GM18526 (cell line): ENCODE data around the gene CLASP1.

ENCODE experiments used
- POLR2A ChIP-seq: IDR thresholded peaks from 3 replicates; pipeline ENCODE4 v1.6.1; 2011; ENCODE audit not compliant: insufficient read length; ENCODE audit errors: extremely low read depth

CLASP1 gene

DNA sequence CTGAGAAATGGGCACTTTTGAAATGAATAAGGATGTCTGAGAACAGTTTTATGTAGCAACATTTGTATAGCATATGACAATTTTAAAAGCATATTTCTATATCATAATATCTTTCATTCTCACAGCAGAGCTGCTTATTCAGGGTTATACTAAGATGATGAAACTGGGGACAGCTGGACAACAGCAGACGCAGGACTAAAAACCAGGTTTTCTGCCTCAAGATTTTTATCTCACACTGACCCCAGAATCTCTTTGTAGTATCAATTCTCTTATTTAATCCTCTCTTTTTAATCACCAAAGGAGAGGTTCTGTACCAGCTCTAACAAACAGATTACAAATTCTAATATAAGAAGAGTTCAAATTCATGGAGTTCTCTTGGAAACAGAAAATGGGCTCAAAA lies 290.1 kb downstream of the CLASP1 start:
- no peak for TF ChIP-seq POLR2A

GRCh38 chr2:121358291-121358690 lies 291.0 kb downstream of the CLASP1 start:
- TF ChIP-seq POLR2A: no peak

GRCh38 chr2:121356058-121356640 lies 293.1 kb downstream of the CLASP1 start:
- TF ChIP-seq POLR2A: no peak

GRCh38 chr2:121355488-121355887 lies 293.8 kb downstream of the CLASP1 start:
- no peak for TF ChIP-seq POLR2A

GRCh38 chr2:121351521-121352318 lies 297.5 kb downstream of the CLASP1 start:
- no peak for TF ChIP-seq POLR2A

GRCh38 chr2:121350890-121351289 lies 298.4 kb downstream of the CLASP1 start:
- no peak for TF ChIP-seq POLR2A

DNA sequence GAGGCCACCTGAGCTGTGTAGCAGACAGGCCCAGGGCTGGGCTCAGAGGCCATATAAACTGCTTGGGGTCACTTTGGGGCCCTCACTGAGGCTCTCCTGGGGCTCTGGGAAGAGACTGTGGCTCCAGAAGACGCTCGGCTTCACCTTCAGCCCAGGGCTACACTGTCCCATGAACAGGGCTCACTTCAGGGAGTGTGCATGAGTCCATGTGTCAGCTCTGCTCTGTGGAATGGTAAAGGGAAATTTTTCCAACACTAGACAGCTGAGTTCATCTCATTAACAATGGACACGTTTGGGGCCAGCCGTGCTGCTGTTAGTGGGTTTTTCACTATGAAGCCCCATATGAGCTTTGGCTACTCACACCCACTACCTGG lies 298.9 kb downstream of the CLASP1 start:
- TF ChIP-seq POLR2A: no peak

DNA sequence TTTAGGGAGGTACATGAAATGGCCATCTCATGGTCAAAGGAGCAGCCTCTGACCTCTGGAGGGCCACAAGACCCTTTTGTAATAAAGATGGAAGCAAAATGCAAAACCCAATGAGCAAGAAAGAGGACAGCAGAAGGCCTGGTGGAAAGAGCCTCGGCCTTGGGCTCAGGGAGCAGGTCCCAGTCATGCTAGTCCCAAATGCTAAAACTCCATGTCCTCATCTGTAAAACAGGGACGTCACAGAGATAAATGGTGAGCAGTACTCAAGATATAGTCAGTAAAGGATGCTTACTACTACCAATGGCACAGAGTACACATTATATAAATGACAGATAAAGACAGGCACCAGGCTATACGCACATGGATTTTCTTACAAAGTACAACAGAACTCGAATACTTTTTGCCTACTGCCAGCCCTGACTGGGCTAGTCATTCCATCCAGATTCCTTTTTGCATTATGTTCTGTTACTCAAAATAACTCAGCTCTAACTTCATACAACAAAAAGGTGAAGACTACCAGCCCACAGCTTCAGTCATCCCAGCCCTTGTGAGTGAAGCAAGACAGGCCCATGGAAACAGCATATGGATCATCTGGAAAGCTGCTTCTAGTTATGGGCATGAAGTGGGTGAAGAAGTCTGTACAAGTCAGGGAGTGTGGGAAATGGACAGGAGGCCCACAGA lies 299.4 kb downstream of the CLASP1 start:
- TF ChIP-seq POLR2A: no peak

DNA sequence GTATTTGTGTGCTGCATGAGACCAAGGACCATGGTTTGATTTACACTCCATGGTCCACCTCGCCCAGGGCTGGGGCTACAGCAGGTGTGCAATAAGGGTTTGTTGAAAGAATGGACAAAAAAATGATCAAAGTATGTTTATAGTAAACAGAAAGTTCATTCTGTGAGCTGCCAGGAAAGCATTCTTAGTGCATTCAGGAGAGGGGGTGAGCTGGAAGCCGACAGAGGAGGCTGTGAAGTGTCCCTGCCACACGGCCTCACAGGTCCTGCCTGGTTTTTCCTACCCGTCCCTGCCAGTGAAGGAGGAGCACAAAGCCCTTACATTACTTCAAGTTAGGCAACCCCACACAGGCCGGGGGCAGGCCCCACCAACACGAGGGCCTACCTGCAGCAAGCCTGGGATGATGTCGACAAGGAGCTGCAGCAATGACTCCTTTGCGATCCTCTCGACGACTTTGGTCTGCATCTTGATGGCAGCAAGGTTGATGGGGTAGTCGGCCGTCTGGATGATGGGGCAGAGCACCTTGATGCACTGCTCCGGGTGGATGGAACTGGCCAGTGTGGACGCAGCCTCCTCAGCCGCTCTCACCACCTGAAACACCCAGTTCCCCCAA lies 301.0 kb downstream of the CLASP1 start:
- TF ChIP-seq POLR2A: no peak

GRCh38 chr2:121346859-121347258 lies 302.4 kb downstream of the CLASP1 start:
- TF ChIP-seq POLR2A: no peak

DNA sequence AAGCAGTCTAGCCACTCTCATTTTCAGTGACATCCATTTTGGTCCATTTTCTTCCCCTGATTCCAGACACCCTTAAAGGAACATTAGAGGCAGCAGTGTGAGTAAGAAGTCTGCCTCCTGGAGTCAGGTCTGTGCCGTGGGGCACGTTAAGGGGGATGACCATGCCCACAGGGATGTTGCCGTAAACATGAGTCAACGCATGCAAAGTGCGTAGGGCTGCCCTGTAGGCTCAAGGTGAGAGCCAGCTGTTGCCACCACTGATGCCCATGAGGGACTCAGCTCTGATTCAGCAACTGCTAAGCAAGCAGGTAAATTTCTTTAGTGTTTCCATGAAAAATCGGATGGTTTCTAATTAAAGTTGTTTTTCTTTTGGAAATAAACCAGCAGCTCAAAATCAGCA lies 302.9 kb downstream of the CLASP1 start:
- TF ChIP-seq POLR2A: no peak

DNA sequence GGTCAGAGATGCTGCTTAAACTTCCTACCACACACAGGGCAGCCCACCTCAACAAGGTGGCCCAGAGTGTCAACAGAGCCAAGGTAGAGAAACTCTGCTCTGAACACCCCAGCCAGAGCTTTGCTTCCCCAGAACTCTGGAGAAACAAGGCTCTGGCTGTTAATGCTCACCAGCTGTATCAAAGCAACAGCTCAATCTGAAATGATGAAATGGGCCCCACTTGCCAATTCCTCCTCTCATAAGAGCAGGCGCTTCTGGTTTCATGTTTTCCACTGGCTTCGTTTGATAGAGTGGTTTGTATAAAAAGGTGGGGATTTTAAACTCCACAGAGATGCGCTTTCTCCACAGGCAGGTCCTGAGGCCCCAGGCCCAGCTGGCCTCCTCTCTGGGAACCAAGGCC lies 303.4 kb downstream of the CLASP1 start:
- no peak for TF ChIP-seq POLR2A

- TF ChIP-seq POLR2A: no peak
Observed at GRCh38 chr2:121345101-121345500, 304.2 kb downstream of the CLASP1 start.

DNA sequence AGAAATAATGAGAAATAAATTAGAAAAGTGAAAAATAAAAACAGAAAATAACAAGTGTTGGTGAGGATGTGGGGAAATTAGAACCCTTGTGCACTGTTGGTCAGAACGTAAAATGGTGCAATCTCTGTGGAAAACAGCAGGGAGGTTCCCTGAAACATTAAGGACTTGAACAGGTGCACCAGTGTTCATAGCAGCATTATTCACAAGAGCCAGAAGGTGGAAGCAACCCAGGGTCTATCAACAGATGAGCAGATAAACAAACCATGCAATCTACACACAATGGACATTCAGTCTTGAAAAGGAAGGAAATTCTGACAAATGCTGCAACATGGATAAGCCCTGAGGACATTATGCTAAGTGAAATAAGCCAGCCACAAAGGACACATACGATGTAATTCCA lies 306.1 kb downstream of the CLASP1 start:
- TF ChIP-seq POLR2A: no peak

DNA sequence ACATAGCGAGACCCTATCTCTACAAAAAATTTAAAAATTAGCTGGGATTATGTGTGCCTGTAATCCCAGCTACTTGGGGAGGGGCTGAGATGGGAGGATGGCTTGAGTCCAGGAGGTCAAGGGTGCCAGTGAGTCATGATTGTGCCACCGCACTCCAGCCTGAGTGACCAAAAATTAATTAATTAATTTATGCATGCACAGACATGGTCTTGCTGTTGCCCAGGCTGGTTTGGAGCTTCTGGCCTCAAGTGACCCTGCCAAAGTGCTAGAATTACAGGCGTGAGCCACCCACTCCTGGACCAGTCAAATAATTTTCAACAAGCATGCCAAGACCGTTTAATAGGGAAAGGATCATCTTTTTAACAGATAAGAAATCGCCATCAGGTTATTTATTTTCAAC lies 306.5 kb downstream of the CLASP1 start:
- no peak for TF ChIP-seq POLR2A

DNA sequence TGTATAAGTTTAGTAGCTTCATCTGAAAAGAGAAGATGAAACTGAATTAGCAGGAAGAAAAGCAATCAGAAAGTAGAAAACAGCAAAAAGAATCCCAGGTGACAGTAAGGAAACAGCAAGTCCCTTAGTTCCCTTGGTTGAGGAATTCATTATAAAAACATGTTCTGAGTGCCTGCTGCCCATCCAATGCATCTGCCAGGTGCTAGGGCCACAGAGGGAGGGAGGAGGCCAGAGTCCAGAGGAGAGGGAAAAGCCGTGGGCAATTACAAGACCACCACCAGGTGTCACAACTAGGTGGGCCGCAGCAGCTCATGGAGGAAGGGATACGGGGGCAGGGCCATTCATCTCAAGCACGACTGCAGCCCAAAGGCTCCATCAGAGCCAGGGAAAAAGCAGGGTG lies 308.3 kb downstream of the CLASP1 start:
- no peak for TF ChIP-seq POLR2A

DNA sequence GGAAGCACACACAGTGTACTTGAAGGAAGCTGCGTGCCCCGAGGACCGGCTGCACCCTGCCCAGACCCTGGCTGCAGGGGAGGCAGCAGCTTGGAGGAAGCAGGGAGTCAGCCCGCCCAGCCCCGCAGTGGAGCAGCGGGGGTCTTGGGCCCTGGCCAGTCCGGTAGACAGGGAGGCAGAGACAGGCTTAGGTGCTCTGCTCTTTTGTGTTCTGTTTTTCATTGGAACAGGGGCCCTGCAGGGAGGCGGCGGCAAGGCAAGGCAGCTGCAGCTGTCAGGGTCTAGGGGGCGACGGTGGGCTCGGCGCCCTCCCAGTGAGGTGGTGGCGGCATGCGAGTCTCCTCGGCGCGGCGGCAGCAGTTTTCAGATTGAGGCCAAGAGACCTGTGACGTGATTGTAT lies 311.0 kb downstream of the CLASP1 start:
- no peak for TF ChIP-seq POLR2A
